Activated T-helper 17 cell treated with anti-CD3 and anti-CD28 coated beads, Interleukin-2, amount 50 U/mL, for 72 hours (primary cell): ENCODE measurements around the gene DDX19B. TPM values are rescaled to one million over a fixed set of nuclear protein-coding genes. Genes with fewer than 3 reads are reported as not detected.
"Not testable (repeated sequence)": the region's sequence is repeated elsewhere in the genome, so short reads cannot be mapped to it uniquely, and the experiment has no call there.

Source experiments
- ATAC-seq: fragments of 150-1000 bp; cut with Tn5 transposase; replicated peaks from 2 replicates; pipeline ENCODE4 v1.10.0; 2021; ENCODE audit warnings: mild to moderate bottlenecking, moderate library complexity
- H3K27ac Mint-ChIP-seq: one replicate; pipeline ENCODE4 v1.8.0; 2022; ENCODE audit warnings: mixed read lengths
- H3K27me3 Mint-ChIP-seq: one replicate; pipeline ENCODE4 v1.8.0; 2022; ENCODE audit warnings: mixed read lengths
- H3K36me3 Mint-ChIP-seq: one replicate; pipeline ENCODE4 v1.8.0; 2022; ENCODE audit warnings: low read depth, mild to moderate bottlenecking, mixed read lengths
- H3K4me1 Mint-ChIP-seq: one replicate; pipeline ENCODE4 v1.8.0; 2022; ENCODE audit warnings: mixed read lengths
- H3K4me3 Mint-ChIP-seq: one replicate; pipeline ENCODE4 v1.8.0; 2022; ENCODE audit warnings: mild to moderate bottlenecking, mixed read lengths
- H3K9me3 Mint-ChIP-seq: one replicate; pipeline ENCODE4 v1.8.0; 2022; ENCODE audit warnings: mixed read lengths
- total RNA-seq, 2 donors: library from RNA; stranded (reverse); gene quantifications; one replicate each; pipeline ENCODE4 v1.2.3, GENCODE V29; 2022

Gene DDX19B
- total RNA-seq: 10 to 100 TPM; 35.2 to 35.4 TPM

- peak within 1 kb of the TSS; percentile 94 for H3K4me3 Mint-ChIP-seq
- peaks cover 33% of the 10 kb centered on the region for H3K4me1 Mint-ChIP-seq
- no peaks in the 10 kb centered on the region for H3K27me3 Mint-ChIP-seq
- H3K9me3 Mint-ChIP-seq: peaks cover 10% of the 10 kb centered on the region
- peak; percentile 87 for ATAC-seq
- peak within 1 kb of the TSS; percentile 96 for H3K27ac Mint-ChIP-seq
- peaks cover 40% of the 10 kb centered on the region for H3K36me3 Mint-ChIP-seq
Observed at GRCh38 chr16:70298988-70299938, at the start of gene DDX19B. DDX19B (plus strand) TSS chr16:70299186; CDS start chr16:70299298, 112 bp downstream.

GRCh38 chr16:70249697-70250096 is 49.3 kb upstream of the DDX19B start:
- Mint-ChIP-seq H3K36me3 (peaks cover 71% of the 10 kb centered on the region), H3K4me3 (peak overlapping the region; percentile 84)
- not testable (repeated sequence) for ATAC-seq

GRCh38 chr16:70250748-70251628 is 48.0 kb upstream of the DDX19B start:
- Mint-ChIP-seq H3K4me3 (peak overlapping the region; percentile 84), H3K4me1 (peaks cover 9% of the 10 kb centered on the region), H3K36me3 (peaks cover 80% of the 10 kb centered on the region), H3K27ac (peak overlapping the region; percentile 89), H3K27me3 (no peaks in the 10 kb centered on the region), H3K9me3 (no peaks in the 10 kb centered on the region)
- ATAC-seq: peak; percentile 62

More at GRCh38 chr16:70249697-70250096, 49.3 kb upstream of the DDX19B start:
- peak overlapping the region; percentile 68 for H3K27ac Mint-ChIP-seq
- H3K9me3 Mint-ChIP-seq, H3K27me3 Mint-ChIP-seq, H3K4me1 Mint-ChIP-seq: not testable (repeated sequence)

- Mint-ChIP-seq H3K9me3 (no peaks in the 10 kb centered on the region), H3K36me3 (peaks cover 80% of the 10 kb centered on the region), H3K27me3 (no peaks in the 10 kb centered on the region), H3K4me1 (peaks cover 9% of the 10 kb centered on the region), H3K4me3 (peak within 1 kb of the TSS; percentile 84), H3K27ac (peak within 1 kb of the TSS; percentile 89)
- ATAC-seq: peak; percentile 92
Observed at GRCh38 chr16:70251629-70252354, 47.2 kb upstream of the DDX19B start, which contains the start of gene EXOSC6. EXOSC6 (minus strand) TSS chr16:70251940; CDS start chr16:70251900, 40 bp downstream.

GRCh38 chr16:70252355-70252988 is 46.5 kb upstream of the DDX19B start:
- no peak for ATAC-seq
- Mint-ChIP-seq H3K4me3 (peak overlapping the region; percentile 77), H3K36me3 (peaks cover 86% of the 10 kb centered on the region), H3K27me3 (no peaks in the 10 kb centered on the region), H3K9me3 (no peaks in the 10 kb centered on the region), H3K4me1 (peaks cover 9% of the 10 kb centered on the region), H3K27ac (peak overlapping the region; percentile 89)

GRCh38 chr16:70253291-70254106 is 45.5 kb upstream of the DDX19B start:
- Mint-ChIP-seq H3K27me3 (no peaks in the 10 kb centered on the region), H3K4me3 (no peak overlapping the region), H3K4me1 (peaks cover 9% of the 10 kb centered on the region), H3K36me3 (peaks cover 87% of the 10 kb centered on the region), H3K27ac (no peak overlapping the region), H3K9me3 (no peaks in the 10 kb centered on the region)
- ATAC-seq: no peak

- Mint-ChIP-seq H3K4me3 (no peak overlapping the region), H3K36me3 (peaks cover 89% of the 10 kb centered on the region), H3K27ac (no peak overlapping the region), H3K4me1 (peaks cover 7% of the 10 kb centered on the region), H3K9me3 (no peaks in the 10 kb centered on the region), H3K27me3 (no peaks in the 10 kb centered on the region)
- no peak for ATAC-seq
Observed at GRCh38 chr16:70254180-70254964, 44.6 kb upstream of the DDX19B start.

GRCh38 chr16:70254965-70255286 is 44.1 kb upstream of the DDX19B start:
- Mint-ChIP-seq H3K4me3 (no peak overlapping the region), H3K36me3 (peaks cover 90% of the 10 kb centered on the region), H3K9me3 (no peaks in the 10 kb centered on the region), H3K27me3 (no peaks in the 10 kb centered on the region), H3K27ac (no peak overlapping the region), H3K4me1 (peaks cover 4% of the 10 kb centered on the region)
- no peak for ATAC-seq

- H3K4me1 Mint-ChIP-seq: peaks cover 4% of the 10 kb centered on the region
- no peaks in the 10 kb centered on the region for H3K9me3 Mint-ChIP-seq
- no peak for ATAC-seq
- no peak overlapping the region for H3K27ac Mint-ChIP-seq
- peaks cover 90% of the 10 kb centered on the region for H3K36me3 Mint-ChIP-seq
- H3K27me3 Mint-ChIP-seq: no peaks in the 10 kb centered on the region
- H3K4me3 Mint-ChIP-seq: no peak overlapping the region
Observed at GRCh38 chr16:70255574-70255973, 43.4 kb upstream of the DDX19B start.

- Mint-ChIP-seq H3K4me1 (no peaks in the 10 kb centered on the region), H3K4me3 (no peak overlapping the region), H3K36me3 (peaks cover 96% of the 10 kb centered on the region), H3K27me3 (no peaks in the 10 kb centered on the region), H3K9me3 (no peaks in the 10 kb centered on the region), H3K27ac (no peak overlapping the region)
- ATAC-seq: no peak
Observed at GRCh38 chr16:70257391-70257790, 41.6 kb upstream of the DDX19B start.

GRCh38 chr16:70258065-70258464 is 40.9 kb upstream of the DDX19B start:
- Mint-ChIP-seq H3K27ac (no peak overlapping the region), H3K27me3 (no peaks in the 10 kb centered on the region), H3K4me1 (no peaks in the 10 kb centered on the region), H3K4me3 (no peak overlapping the region), H3K36me3 (peaks cover 96% of the 10 kb centered on the region), H3K9me3 (no peaks in the 10 kb centered on the region)
- no peak for ATAC-seq

- no peak overlapping the region for H3K27ac Mint-ChIP-seq
- ATAC-seq: no peak
- H3K36me3 Mint-ChIP-seq: peaks cover 99% of the 10 kb centered on the region
- H3K4me1 Mint-ChIP-seq: no peaks in the 10 kb centered on the region
- H3K27me3 Mint-ChIP-seq: no peaks in the 10 kb centered on the region
- H3K4me3 Mint-ChIP-seq: no peak overlapping the region
- H3K9me3 Mint-ChIP-seq: no peaks in the 10 kb centered on the region
Observed at GRCh38 chr16:70258946-70259345, 40.0 kb upstream of the DDX19B start.
